HL-60 (cell line): Measurements from ENCODE around the gene CCM2.

ENCODE experiments used
- CTCF ChIP-seq: IDR thresholded peaks from one replicate; pipeline ENCODE4 v1.5.1; 2011; ENCODE audit warnings: low read length, control low read depth, inconsistent platforms; ENCODE audit not compliant: insufficient read depth
- GABPA ChIP-seq: IDR thresholded peaks from 2 replicates; pipeline ENCODE4 v1.6.1; 2012; ENCODE audit warnings: low read depth
- POLR2AphosphoS5 ChIP-seq: IDR thresholded peaks from 2 replicates; pipeline ENCODE4 v1.6.1; 2012; ENCODE audit warnings: low read depth

DNA sequence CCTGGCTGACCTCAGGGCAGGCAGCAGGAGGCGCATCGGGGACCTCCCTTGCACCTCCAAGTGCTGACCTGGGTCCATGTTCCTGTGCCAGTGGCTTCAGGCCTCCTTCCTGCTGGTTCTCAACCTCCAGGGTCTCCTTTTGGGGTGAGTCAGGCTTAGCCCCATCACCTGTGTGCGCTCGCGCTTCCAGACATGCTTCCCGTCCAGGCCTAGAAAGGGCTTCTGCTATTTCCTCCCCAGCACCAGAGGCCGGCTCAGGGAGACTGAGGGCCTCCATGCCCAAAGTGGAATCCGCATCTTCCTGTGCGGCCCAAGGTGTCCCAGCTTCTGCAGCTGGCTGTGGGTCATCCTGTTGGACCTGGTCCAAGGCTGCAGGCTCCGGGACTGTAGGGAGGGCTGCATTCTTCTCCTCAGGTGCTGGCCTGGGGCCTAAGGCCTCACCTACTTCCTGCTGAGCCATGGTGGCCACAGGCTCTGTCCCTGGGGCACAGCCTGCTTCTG is 82.9 kb downstream of the CCM2 start:
- TF ChIP-seq CTCF, result no peak
- TF ChIP-seq GABPA, result no peak
- no peak for TF ChIP-seq POLR2AphosphoS5
